GM21360 (cell line): ENCODE results near the gene MAGEH1.
A peak's percentile ranks its signal among the peaks of the same experiment; 100 is the strongest.
"Not testable (repeated sequence)": the region's sequence is repeated elsewhere in the genome, so short reads cannot be mapped to it uniquely, and the experiment has no call there.

Experiments used
- ATAC-seq: cut with Tn5 transposase; IDR thresholded peaks from one replicate; pipeline ENCODE4 v1.9.1; 2021; ENCODE audit warnings: mild to moderate bottlenecking, moderate library complexity; ENCODE audit not compliant: unreplicated experiment

MAGEH1 gene

GRCh38 chrX:55451990-55452832 lies at the start of gene MAGEH1:
MAGEH1 (plus strand) TSS chrX:55452127; CDS start chrX:55452375, 248 bp downstream.
- peak; percentile 98 for ATAC-seq

- ATAC-seq = not testable (repeated sequence)
These were observed 24.8 kb upstream of the MAGEH1 start for GRCh38 chrX:55427079-55427478.

DNA sequence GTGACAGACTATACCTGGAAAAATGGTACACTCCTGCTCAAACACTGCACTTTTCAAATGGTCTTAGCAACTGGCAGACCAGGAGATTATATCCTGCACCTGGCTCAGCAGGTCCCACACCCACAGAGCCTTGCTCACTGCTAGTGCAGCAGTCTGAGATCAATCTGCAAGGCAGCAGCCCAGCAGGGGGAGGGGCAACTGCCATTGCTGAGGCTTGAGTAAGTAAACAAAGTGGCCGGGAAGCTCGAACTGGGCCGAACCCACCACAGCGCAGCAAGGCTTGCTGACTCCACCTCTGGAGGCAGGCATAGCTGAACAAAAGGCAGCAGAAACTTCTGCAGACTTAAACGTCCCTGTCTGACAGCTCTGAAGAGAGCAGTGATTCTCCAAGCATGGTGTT lies 8.5 kb upstream of the MAGEH1 start:
- ATAC-seq = not testable (repeated sequence)

GRCh38 chrX:55450259-55450658 lies 1.7 kb upstream of the MAGEH1 start:
- no peak for ATAC-seq

DNA sequence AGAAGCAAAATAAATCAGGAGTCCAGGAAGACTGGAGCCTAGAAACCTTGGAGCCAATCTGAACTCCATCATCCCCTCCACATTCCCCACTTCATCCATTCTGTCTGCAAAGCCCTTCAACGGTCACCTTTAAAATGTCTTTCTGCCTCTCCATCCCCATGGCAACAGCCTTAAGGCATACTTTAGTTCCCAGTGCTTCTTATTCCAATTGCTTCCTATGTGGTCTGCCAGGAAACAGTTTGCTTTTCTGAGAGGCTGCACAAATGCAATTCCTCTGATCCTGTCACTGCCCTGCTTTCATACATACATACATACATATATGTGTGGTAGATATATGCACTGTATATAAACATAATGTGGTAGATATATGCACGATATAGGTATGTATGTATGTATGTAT lies 786 bp upstream of the MAGEH1 start:
- no peak for ATAC-seq

DNA sequence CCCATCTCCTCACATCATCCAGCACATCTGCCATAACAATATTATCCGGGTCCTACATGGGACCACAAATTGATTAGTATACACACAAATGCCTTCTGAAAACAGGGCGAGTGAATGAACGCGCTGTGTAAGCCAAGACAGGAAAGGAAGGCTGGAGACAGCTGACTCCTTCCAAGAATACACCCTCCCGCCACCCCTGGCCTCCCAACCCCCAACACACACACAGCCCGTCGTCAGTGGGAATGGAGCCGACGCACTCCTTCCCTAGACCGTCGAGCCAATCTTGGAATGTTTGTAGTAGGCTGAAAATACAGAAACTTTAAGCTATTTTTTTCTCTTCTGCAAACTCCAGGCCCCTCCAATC lies 319 bp upstream of the MAGEH1 start:
- ATAC-seq = peak; percentile 24

DNA sequence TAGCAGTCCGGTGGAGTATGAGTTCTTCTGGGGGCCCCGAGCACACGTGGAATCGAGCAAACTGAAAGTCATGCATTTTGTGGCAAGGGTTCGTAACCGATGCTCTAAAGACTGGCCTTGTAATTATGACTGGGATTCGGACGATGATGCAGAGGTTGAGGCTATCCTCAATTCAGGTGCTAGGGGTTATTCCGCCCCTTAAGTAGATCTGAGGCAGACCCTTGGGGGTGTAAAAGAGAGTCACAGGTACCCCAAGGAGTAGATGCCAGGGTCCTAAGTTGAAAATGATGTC lies 852 bp downstream of the MAGEH1 start:
- ATAC-seq = no peak

DNA sequence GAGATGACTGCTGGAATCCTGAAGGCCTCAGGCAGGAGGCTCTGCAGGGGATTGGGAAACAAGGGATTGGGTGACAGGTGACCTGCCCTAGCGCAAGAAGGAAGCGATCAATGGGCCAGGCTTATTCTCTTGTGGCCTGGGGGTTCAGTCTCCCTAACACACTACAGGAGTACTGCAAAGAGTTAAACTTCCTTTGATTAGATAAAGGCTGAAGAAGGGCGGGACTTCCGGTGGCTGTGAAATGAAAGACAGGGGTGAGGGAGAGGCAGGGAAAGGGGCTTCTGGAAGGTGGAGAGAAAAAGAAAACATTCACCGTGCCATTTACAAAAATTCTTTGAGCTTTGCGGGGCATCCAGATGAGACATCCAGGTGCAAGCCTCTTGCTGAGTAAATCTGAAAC lies 3.8 kb downstream of the MAGEH1 start:
- ATAC-seq = not testable (repeated sequence)

DNA sequence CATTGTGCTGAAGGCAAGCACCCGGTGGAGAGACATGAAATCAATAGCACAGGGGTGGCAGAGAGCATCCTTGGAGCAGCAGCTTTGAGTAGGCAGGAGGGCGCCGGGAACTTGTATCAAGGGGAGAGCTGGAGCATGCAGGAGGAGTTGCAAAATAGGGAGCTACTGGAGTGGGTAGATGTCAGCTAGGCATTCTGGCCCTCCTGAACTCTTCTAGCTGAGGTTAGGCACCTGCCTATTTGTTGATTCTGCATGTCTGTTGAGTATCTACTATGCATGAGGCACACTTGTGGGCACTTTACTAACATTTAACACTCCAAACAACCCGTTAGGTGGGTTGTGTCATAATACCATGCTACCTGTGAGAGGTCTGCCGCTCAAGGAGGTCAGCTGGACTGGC lies 7.5 kb downstream of the MAGEH1 start:
- ATAC-seq = not testable (repeated sequence)

DNA sequence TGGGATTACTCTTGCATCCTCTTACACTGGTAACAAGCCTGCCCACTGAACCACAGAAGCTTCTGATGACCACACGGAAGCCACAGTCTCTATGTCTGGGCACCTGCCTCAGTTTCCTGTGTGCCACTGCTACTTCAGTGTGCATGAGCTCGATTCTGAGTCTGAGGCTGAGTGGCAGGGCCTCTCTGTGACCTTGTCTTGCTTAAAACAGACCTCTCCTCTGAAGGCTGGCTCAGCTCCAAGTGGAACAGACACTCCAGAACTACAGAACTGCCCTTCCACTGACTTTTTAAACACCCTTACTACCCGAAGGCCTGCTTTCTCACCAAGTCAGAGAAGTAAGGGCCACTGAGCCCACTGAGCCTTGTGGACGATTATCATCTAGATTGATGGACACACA lies 8.0 kb downstream of the MAGEH1 start:
- ATAC-seq = not testable (repeated sequence)

- not testable (repeated sequence) for ATAC-seq
These were observed 12.1 kb downstream of the MAGEH1 start for GRCh38 chrX:55464050-55464449.

DNA sequence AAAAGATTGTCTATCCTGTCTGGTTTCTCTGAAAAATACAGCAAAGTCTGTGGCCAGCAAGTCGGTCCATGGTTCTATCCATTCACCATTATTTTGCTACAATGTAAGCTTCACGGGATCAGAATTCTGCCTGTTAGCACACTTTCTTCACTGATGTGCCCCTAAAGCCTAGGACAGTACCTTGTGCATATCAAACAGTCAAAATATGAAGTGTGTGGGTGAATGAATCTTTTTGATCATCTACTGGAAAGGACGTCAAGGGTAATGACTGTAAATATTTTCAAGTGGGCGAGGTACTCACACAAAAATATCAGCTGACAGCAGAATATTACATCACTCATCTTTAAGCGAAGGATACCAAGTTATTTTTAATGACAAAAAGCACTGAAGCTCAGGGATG lies 13.2 kb downstream of the MAGEH1 start:
- ATAC-seq = not testable (repeated sequence)

GRCh38 chrX:55465791-55466190 lies 13.9 kb downstream of the MAGEH1 start:
- ATAC-seq = not testable (repeated sequence)

DNA sequence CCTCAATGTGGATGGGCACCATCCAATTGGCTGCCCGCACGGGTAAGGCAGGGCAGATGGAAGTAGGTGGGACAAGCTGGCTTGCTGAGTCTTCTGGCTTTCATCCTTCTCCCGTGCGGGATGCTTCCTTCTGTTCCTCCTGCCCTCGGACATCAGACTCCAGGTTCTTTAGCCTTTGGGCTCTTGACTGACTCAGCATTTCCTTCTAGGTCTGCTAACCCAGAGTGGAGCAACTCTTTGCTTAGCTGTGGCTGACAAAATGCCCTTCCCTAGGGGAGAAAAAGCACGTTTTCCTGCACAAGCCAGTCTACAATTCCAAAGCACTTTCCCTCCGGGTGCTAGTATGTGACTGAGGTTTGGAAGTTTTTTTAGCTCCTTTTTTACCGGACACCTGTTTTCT lies 28.0 kb downstream of the MAGEH1 start:
- not testable (repeated sequence) for ATAC-seq

DNA sequence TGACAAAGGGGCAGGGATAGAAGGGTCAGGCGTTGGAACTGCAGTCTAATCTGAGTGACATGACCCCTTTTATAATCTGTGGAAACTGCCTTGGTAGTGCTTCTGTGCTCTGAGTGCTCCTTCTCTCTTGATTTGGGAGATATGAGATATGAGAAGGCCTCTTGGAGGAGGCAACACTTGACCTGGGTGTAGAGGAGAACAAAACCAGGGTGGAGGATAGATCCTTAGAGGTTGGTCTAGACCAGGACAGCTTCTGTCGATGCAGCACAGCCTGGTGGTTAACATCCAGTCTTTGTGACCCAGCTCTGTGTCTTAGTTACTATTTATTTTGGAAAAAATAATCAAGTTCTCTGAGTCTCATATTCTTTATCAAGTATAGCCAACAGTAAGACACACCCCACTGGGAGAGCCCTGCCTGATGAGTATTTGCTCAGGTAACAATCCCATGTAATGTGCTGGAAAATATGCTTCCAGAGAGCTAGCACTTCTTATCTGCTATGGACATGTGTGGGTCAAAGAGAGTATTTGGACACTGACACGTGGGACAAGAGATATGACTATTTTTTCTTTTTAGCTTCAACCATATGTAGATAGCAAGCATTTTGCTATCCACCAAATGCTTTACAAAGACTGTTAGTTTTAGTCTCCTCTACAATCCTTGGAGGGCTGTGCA lies 28.6 kb downstream of the MAGEH1 start:
- no peak for ATAC-seq

GRCh38 chrX:55484948-55485347 lies 33.0 kb downstream of the MAGEH1 start:
- no peak for ATAC-seq

DNA sequence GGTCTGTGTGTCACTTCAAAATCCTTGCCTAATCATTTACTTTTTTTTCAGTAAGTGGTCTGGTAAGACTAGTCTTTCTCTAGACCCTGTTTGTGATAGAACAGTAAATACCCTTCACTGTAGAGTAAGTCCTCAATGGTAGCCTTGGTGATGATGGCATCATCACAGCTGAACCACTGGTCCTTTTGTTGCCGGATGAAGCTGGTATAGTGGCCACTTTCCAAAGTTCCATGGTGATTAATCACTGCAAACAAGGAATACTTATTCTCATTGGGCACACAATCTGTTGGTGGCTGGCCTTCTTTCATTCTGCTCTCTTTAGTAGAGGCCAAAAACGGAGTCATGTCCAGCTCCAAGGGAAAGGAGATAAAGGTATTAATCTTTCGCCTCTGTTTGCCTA lies 34.8 kb downstream of the MAGEH1 start:
- ATAC-seq = no peak

DNA sequence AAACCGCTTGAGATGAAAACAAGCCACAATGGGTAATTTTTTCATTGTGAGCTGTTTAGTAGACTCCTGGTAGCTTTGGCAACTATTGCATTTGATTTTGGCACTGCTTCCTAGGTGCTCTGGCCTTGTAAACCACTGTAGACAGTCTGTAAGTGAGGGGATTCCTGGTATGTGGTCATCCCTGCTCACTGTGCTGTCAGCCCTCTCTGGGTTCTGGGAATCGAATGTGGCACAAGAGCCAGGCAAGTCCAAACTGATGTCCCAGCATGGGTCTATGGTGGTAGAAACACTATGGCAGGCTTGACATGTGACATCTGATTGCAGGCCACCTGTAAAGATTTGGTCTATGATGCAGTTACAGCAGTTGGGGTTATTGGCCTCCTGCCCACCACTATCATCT lies 35.2 kb downstream of the MAGEH1 start:
- ATAC-seq = no peak

- no peak for ATAC-seq
These were observed 36.2 kb downstream of the MAGEH1 start for GRCh38 chrX:55488006-55488592.

DNA sequence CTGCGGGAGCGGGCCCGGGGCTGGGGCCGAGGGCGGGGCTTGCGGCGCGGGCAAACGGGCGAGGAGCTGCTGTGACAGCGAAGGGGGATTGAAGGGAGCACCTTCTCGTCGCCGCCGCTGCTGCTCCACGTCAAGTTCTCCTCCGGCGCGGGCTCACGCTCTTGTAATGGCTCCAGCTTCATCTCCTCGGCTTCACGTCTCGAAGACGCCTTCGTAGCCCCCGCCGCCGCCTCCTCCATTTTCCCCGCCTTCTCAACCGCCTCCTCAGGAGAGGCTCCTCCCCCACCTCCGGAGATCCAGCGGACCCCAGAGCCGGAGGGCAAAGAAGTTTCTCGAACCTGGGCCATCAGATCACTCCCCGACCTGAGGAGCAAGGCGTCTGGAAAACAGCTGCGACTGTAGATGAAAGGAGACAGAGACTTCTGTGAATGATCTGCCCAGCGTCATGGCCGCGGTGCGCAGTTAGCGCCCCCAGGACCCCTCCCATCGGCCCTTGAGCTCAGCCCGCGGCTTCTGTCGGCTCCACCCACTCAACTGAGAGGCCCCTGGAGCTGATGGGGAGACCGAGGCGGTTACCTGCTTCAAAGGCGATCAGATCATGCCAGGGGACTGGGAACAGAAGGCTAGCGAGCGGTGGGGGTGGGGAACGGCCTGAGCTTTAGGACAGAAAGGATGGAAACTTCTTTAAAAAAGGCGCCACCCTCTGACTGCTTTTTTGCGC lies 36.8 kb downstream of the MAGEH1 start:
- peak; percentile 41 for ATAC-seq

DNA sequence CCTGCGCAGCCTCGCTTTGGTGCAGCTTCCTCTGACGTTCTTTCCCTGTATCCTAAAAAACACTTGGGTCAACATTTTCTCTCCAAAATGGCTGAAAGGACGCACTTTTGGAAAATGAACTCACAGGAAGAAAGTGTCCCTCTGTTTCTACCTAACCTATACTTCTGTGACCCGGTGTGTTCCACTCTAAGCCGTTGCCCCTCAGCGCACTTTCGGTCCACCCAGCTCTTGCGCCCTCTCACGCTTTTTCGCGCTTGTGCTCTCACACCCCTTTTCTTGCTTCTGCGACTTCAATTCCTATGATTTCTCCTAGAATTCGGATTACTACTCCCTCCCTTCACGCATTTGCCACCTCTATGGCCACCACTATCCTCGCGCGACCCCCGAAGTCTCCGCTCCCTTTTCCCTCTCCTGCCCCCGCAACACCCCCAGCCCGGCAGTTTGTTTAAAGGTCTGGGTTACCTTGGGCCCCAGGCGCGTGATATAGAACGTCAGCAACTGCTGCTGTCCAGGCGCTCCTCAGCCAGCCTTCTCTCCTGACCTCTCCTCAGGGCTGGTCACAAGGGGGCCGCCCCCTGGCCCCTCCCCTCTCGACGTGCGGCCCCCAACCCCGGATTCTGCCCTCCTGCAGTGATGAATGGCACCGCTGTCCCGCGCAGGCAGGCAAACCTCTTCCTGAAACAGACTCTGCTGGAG lies 37.5 kb downstream of the MAGEH1 start, which contains the start of gene USP51:
Gene USP51 (minus strand): TSS at position 535 of the 696 bp plus-strand sequence. CDS start 909 bp downstream, outside the sequence.
- ATAC-seq = peak; percentile 42
